ENCODE measurements around the gene GHITM. TPM values are rescaled to one million over a fixed set of nuclear protein-coding genes. Genes with fewer than 3 reads are reported as not detected.

Gene GHITM
- total RNA-seq, 1 experiment from 2014 or later: 127 TPM

DNA sequence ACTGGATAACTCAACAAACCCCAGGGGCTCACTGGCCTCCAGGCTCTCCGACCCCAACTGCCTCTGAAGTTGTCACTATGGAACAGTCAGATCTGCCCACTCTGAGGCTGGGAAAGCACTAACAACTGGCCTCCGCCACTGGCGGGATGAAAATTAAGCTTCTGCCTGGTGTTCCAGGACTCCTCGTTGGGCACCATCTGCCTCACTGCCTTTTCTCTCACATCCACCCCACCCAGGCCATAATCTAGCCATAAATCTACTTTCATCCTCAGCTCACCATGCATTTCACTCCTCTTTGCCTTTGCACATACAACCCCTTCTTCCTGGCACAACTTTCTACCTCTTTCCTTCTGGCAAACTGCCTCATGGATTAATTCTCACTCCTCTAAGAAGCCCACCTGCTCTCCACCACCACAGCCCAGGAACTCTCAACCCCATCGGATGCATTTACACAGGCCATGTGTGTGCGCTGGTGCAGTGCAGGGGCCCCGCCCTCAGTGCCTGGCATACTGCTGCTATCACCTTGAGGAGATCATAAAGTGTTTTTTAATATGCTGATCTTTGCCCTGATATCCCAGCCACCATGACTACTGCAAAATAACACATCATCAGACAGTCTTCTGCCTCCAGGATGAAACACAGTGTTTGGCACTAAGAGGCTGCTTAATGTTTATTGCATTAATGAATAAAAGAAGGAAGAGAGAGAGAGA is 59.1 kb downstream of the GHITM start:
- Histone ChIP-seq H3K27ac (ENCODE audit: low read depth, low read length, poor library complexity, severe bottlenecking) (no peak overlapping the region), H3K36me3 (ENCODE audit: insufficient read depth, low read length, poor library complexity, severe bottlenecking) (no peaks in the 10 kb centered on the region), H3K27me3 (replicated peaks; ENCODE audit: insufficient read depth, low read depth, low read length, poor library complexity) (peaks cover 64% of the 10 kb centered on the region), H3K4me3 (ENCODE audit: low read depth, low read length, poor library complexity, severe bottlenecking) (no peak overlapping the region), H3K9me3 (ENCODE audit: low read depth, low read length, poor library complexity, severe bottlenecking) (no peaks in the 10 kb centered on the region), H3K4me1 (ENCODE audit: insufficient read depth, low read length, poor library complexity, severe bottlenecking) (no peaks in the 10 kb centered on the region)
- TF ChIP-seq, protein P1, sequence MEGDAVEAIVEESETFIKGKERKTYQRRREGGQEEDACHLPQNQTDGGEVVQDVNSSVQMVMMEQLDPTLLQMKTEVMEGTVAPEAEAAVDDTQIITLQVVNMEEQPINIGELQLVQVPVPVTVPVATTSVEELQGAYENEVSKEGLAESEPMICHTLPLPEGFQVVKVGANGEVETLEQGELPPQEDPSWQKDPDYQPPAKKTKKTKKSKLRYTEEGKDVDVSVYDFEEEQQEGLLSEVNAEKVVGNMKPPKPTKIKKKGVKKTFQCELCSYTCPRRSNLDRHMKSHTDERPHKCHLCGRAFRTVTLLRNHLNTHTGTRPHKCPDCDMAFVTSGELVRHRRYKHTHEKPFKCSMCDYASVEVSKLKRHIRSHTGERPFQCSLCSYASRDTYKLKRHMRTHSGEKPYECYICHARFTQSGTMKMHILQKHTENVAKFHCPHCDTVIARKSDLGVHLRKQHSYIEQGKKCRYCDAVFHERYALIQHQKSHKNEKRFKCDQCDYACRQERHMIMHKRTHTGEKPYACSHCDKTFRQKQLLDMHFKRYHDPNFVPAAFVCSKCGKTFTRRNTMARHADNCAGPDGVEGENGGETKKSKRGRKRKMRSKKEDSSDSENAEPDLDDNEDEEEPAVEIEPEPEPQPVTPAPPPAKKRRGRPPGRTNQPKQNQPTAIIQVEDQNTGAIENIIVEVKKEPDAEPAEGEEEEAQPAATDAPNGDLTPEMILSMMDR (conservative IDR thresholded peaks at IDR 0.05; ENCODE audit: low read depth, low read length): no peak
- TF ChIP-seq EZH2 (IDR thresholded peaks at IDR 0.05; ENCODE audit: borderline replicate concordance, low read depth, low read length, poor library complexity, severe bottlenecking): no peak
- intact Hi-C loops (cut with micrococcal nuclease; ENCODE audit: unreplicated experiment): no loop called here
- no peak for DNase-seq (ENCODE audit: low spot score)
- no TSS peak for BruUV-seq (replicated peaks)
- CTCF ChIA-PET: no interaction called here
- POLR2A ChIA-PET (ENCODE audit: low non-redundant PET): no interaction called here

DNA sequence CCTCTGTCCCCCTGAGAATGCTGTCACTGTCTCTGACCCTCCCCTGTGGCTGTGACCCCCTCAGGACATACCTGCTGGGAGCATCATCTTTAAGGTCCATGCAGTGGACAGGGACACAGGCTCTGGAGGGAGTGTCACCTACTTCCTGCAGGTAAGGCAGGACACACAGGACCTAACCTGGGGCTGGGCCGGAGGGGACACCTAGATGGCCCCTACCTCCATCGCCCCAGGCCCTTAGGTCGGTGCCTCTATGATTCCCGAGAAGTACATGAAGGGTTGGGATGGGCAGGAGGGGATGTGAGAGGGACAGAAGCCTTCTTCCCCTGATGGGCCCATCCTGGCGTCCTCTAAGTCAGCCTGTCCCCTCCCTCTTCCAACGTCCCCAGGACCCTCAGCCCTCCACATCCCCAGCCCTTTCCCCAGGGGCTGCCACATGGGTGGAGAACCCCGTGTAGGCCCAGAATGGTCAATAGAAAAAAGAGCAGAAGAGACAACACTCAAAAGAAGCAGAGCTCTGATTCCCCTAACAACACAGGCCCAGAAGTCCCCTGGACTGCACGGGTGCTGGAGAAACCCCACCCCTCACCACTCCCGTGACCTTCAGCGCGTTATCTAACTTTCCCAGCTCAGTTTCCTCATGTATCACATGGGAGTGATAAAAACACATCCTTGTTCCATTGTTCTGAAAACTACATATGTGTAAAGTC is 61.4 kb downstream of the GHITM start:
- Histone ChIP-seq H3K4me1 (ENCODE audit: insufficient read depth, low read length, poor library complexity, severe bottlenecking) (no peaks in the 10 kb centered on the region), H3K9me3 (ENCODE audit: low read depth, low read length, poor library complexity, severe bottlenecking) (no peaks in the 10 kb centered on the region), H3K36me3 (ENCODE audit: insufficient read depth, low read length, poor library complexity, severe bottlenecking) (no peaks in the 10 kb centered on the region), H3K4me3 (ENCODE audit: low read depth, low read length, poor library complexity, severe bottlenecking) (no peak overlapping the region), H3K27ac (ENCODE audit: low read depth, low read length, poor library complexity, severe bottlenecking) (no peak overlapping the region), H3K27me3 (replicated peaks; ENCODE audit: insufficient read depth, low read depth, low read length, poor library complexity) (peaks cover 41% of the 10 kb centered on the region)
- no peak for DNase-seq (ENCODE audit: low spot score)
- TF ChIP-seq EZH2 (IDR thresholded peaks at IDR 0.05; ENCODE audit: borderline replicate concordance, low read depth, low read length, poor library complexity, severe bottlenecking): no peak
- TF ChIP-seq, protein P1 (conservative IDR thresholded peaks at IDR 0.05; ENCODE audit: low read depth, low read length): no peak
- no TSS peak for BruUV-seq (replicated peaks)
- ChIA-PET POLR2A (ENCODE audit: low non-redundant PET) (no interaction called here), CTCF (no interaction called here)
- intact Hi-C loops (cut with micrococcal nuclease; ENCODE audit: unreplicated experiment): no loop called here

- no peaks in the 10 kb centered on the region for H3K36me3 ChIP-seq (ENCODE audit: insufficient read depth, low read length, poor library complexity, severe bottlenecking)
- ChIA-PET POLR2A (ENCODE audit: low non-redundant PET) (no interaction called here), CTCF (no interaction called here)
- no peak overlapping the region for H3K4me3 ChIP-seq (ENCODE audit: low read depth, low read length, poor library complexity, severe bottlenecking)
- no peaks in the 10 kb centered on the region for H3K4me1 ChIP-seq (ENCODE audit: insufficient read depth, low read length, poor library complexity, severe bottlenecking)
- TF ChIP-seq, protein P1 (conservative IDR thresholded peaks at IDR 0.05; ENCODE audit: low read depth, low read length): no peak
- TF ChIP-seq EZH2 (IDR thresholded peaks at IDR 0.05; ENCODE audit: borderline replicate concordance, low read depth, low read length, poor library complexity, severe bottlenecking): no peak
- H3K9me3 ChIP-seq (ENCODE audit: low read depth, low read length, poor library complexity, severe bottlenecking): no peaks in the 10 kb centered on the region
- H3K27me3 ChIP-seq (replicated peaks; ENCODE audit: insufficient read depth, low read depth, low read length, poor library complexity): peaks cover 36% of the 10 kb centered on the region
- intact Hi-C loops (cut with micrococcal nuclease; ENCODE audit: unreplicated experiment): no loop called here
- BruUV-seq (replicated peaks): no TSS peak
- DNase-seq (ENCODE audit: low spot score): no peak
- H3K27ac ChIP-seq (ENCODE audit: low read depth, low read length, poor library complexity, severe bottlenecking): no peak overlapping the region
Measured at GRCh38 chr10:84201244-84201606, 61.9 kb downstream of the GHITM start.
